Kidney (tissue), 14 donors: ENCODE measurements around the gene AHCYL2. TPM values are rescaled to one million over a fixed set of nuclear protein-coding genes. Genes with fewer than 3 reads are reported as not detected.

Source experiments
- DNase-seq, 5 donors: peaks; one replicate each; pipeline ENCODE4 v3.0.0-alpha.2; 2013 to 2020
- FAIRE-seq: peaks from 2 replicates; lab custom pipeline; 2012; peaks lifted over from hg19 to GRCh38; lab: Jason Lieb, UNC
- H3K27ac ChIP-seq, 2 donors: one replicate each; pipeline ENCODE4 v1.7.0; 2013; ENCODE audit warnings: low read depth in 2 of 2, low read length in 2 of 2, inconsistent platforms in 1 of 2
- H3K27me3 ChIP-seq: one replicate; pipeline ENCODE4 v1.7.1; 2013; ENCODE audit warnings: low read length, inconsistent platforms; ENCODE audit not compliant: control insufficient read depth, insufficient read depth
- H3K36me3 ChIP-seq, 3 donors: one replicate each; pipeline versions ENCODE4 v1.7.0 to v1.7.1; 2013; ENCODE audit warnings: low read length in 3 of 3, control low read depth in 1 of 3, inconsistent platforms in 1 of 3; ENCODE audit not compliant: insufficient read depth in 3 of 3, control insufficient read depth in 2 of 3
- H3K4me1 ChIP-seq, 3 donors: one replicate each; pipeline versions ENCODE4 v1.7.0 to v1.7.1; 2013; ENCODE audit warnings: low read length in 3 of 3, inconsistent platforms in 1 of 3, low read depth in 1 of 3; ENCODE audit not compliant: control insufficient read depth in 2 of 3, insufficient read depth in 2 of 3
- H3K4me3 ChIP-seq, 3 donors: one replicate each; pipeline versions ENCODE4 v1.7.0 to v1.8.1; 2013; ENCODE audit warnings: low read length in 3 of 3, control low read depth in 1 of 3, inconsistent platforms in 1 of 3
- H3K9ac ChIP-seq, 3 donors: one replicate each; pipeline versions ENCODE4 v1.7.0 to v1.7.1; 2013; ENCODE audit warnings: low read length in 3 of 3, control low read depth in 1 of 3, inconsistent platforms in 1 of 3
- H3K9me3 ChIP-seq, 3 donors: one replicate each; pipeline versions ENCODE4 v1.7.0 to v1.7.1; 2013; ENCODE audit warnings: low read length in 3 of 3, control low read depth in 1 of 3, inconsistent platforms in 1 of 3; ENCODE audit not compliant: control insufficient read depth in 2 of 3, insufficient read depth in 1 of 3
- CTCF ChIP-seq: IDR thresholded peaks from 3 replicates; pipeline ENCODE4 v1.5.1; 2012; ENCODE audit warnings: mild to moderate bottlenecking, moderate library complexity, borderline replicate concordance; ENCODE audit not compliant: insufficient read depth; ENCODE audit errors: extremely low read depth
- intact Hi-C: fragments of 100-400 bp; cut with DNase I; formaldehyde crosslinking; loops from one replicate; pipeline ENCODE4 v1.11.1; 2022
- polyA plus RNA-seq: library from polyadenylated mRNA; stranded (reverse); fragments of 350-450 nt; fragmentation: Illumina TruSeq; extraction: RNeasy Lipid Tissue Mini Kit (QIAGEN cat#74804); gene quantifications from one replicate; pipeline ENCODE4 v1.2.3, GENCODE V29; 2014; ENCODE audit warnings: low read depth, low replicate concordance; ENCODE audit not compliant: insufficient read depth
- total RNA-seq: library from RNA; stranded (reverse); fragmentation: NEBNext Ultra II Directional; extraction: Animal tissue kit (Norgen Biotek cat#: 25700); gene quantifications from one replicate; pipeline ENCODE4 v1.2.1, GENCODE V29; 2021
- donor health status: control.
- donor health status: control.
- donor health status: control.
- donor health status: control.
- donor health status: control.
- donor health status: DM: yes; HTN: yes; CAD: no.
- donor health status: Normal renal cell carcinoma (clear cell type).

The AHCYL2 gene
- total and polyA plus RNA-seq, 2 donors from 2014 or later = 19.5 to 25.2 TPM

GRCh38 chr7:129255800-129256199 is 31.0 kb downstream of the AHCYL2 start:
- intact Hi-C loops = no loop called here
- TF ChIP-seq CTCF = no peak
- FAIRE-seq = no peak

GRCh38 chr7:129256221-129256620 is 31.4 kb downstream of the AHCYL2 start:
- Histone ChIP-seq H3K4me1 (peaks cover 0 to 4% (median 3%) of the 10 kb centered on the region in 3 donors), H3K4me3 (no peak overlapping the region), H3K27me3 (no peaks in the 10 kb centered on the region), H3K27ac (no peak overlapping the region), H3K9me3 (no peaks in the 10 kb centered on the region), H3K9ac (no peak overlapping the region), H3K36me3 (no peaks in the 10 kb centered on the region)
- no peak for TF ChIP-seq CTCF
- DNase-seq = no peak
- intact Hi-C loops = no loop called here
- FAIRE-seq = no peak

More at GRCh38 chr7:129255800-129256199, 31.0 kb downstream of the AHCYL2 start:
- no peak overlapping the region for H3K27ac ChIP-seq
- DNase-seq = no peak
- no peaks in the 10 kb centered on the region for H3K9me3 ChIP-seq
- no peaks in the 10 kb centered on the region for H3K27me3 ChIP-seq
- H3K4me3 ChIP-seq = no peak overlapping the region
- H3K4me1 ChIP-seq = peaks cover 0 to 4% (median 3%) of the 10 kb centered on the region in 3 donors
- no peaks in the 10 kb centered on the region for H3K36me3 ChIP-seq
- no peak overlapping the region for H3K9ac ChIP-seq

GRCh38 chr7:129257168-129257567 is 32.3 kb downstream of the AHCYL2 start:
- no peaks in the 10 kb centered on the region for H3K9me3 ChIP-seq
- intact Hi-C loops = no loop called here
- DNase-seq = no peak
- H3K4me3 ChIP-seq = no peak overlapping the region
- no peak for TF ChIP-seq CTCF
- H3K27me3 ChIP-seq = no peaks in the 10 kb centered on the region
- peaks cover 0 to 3% (median 0%) of the 10 kb centered on the region in 3 donors for H3K4me1 ChIP-seq
- H3K36me3 ChIP-seq = no peaks in the 10 kb centered on the region
- H3K27ac ChIP-seq = no peak overlapping the region
- no peak for FAIRE-seq
- H3K9ac ChIP-seq = no peak overlapping the region
